Caki2 (cell line): ENCODE measurements around the gene USP32. TPM values are rescaled to one million over a fixed set of nuclear protein-coding genes. Genes with fewer than 3 reads are reported as not detected.
A peak's percentile ranks its signal among the peaks of the same experiment; 100 is the strongest.

Source experiments
- DNase-seq: peaks from one replicate; pipeline ENCODE4 v3.0.0-alpha.2; 2015; ENCODE audit warnings: low read depth
- in situ Hi-C: cut with HindIII; loops from 2 replicates; pipeline ENCODE4 v1.10.0; 2016; ENCODE audit warnings: low sequenced_read_pairs, low pct_unique_long_range_greater_than_20kb, mixed read lengths
- total RNA-seq: library from RNA; depleted of rRNA; stranded (reverse); fragments of >200 nt; shearing (Covaris generic); gene quantifications from 2 replicates; pipeline ENCODE4 v1.2.3, GENCODE V29; 2014; ENCODE audit warnings: low replicate concordance

USP32 gene
- total RNA-seq, 1 experiment from 2014 or later = 17.2 TPM

GRCh38 chr17:60158751-60159478 lies 233.0 kb downstream of the USP32 start:
- in situ Hi-C loops = no loop called here
- no peak for DNase-seq

- in situ Hi-C loops = no loop called here
- no peak for DNase-seq
Measured at GRCh38 chr17:60157487-60158040, 234.4 kb downstream of the USP32 start.

GRCh38 chr17:60156746-60157145 lies 235.2 kb downstream of the USP32 start:
- no peak for DNase-seq
- in situ Hi-C loops = no loop called here

- no peak for DNase-seq
- in situ Hi-C loops = no loop called here
Measured at GRCh38 chr17:60155815-60156214, 236.1 kb downstream of the USP32 start.

GRCh38 chr17:60155427-60155814 lies 236.5 kb downstream of the USP32 start:
- in situ Hi-C loops = no loop called here
- DNase-seq = no peak

- in situ Hi-C loops = no loop called here
- DNase-seq = no peak
Measured at GRCh38 chr17:60154616-60155426, 237.1 kb downstream of the USP32 start.

GRCh38 chr17:60153606-60154390 lies 238.1 kb downstream of the USP32 start:
- DNase-seq = no peak
- in situ Hi-C loops = no loop called here

- in situ Hi-C loops = no loop called here
- DNase-seq = no peak
Measured at GRCh38 chr17:60151355-60151754, 240.6 kb downstream of the USP32 start.

- in situ Hi-C loops = loop anchor here (25.0 kb wide), 1 partner anchor 87 kb away; no protein-coding TSS in a partner anchor
- DNase-seq = no peak
Measured at GRCh38 chr17:60149691-60150582, 242.0 kb downstream of the USP32 start, which contains the start of gene CA4. CA4 (plus strand) TSS chr17:60149973; CDS start chr17:60150035, 62 bp downstream.

GRCh38 chr17:60148373-60148772 lies 243.6 kb downstream of the USP32 start:
- in situ Hi-C loops = loop anchor here (25.0 kb wide), 1 partner anchor 89 kb away; no protein-coding TSS in a partner anchor
- no peak for DNase-seq

- DNase-seq = no peak
- in situ Hi-C loops = loop anchor here (25.0 kb wide), 1 partner anchor 90 kb away; no protein-coding TSS in a partner anchor
Measured at GRCh38 chr17:60147553-60148223, 244.2 kb downstream of the USP32 start.

- in situ Hi-C loops = loop anchor here (25.0 kb wide), 1 partner anchor 91 kb away; no protein-coding TSS in a partner anchor
- no peak for DNase-seq
Measured at GRCh38 chr17:60146206-60146605, 245.7 kb downstream of the USP32 start.

GRCh38 chr17:60145006-60145935 lies 246.7 kb downstream of the USP32 start:
- no peak for DNase-seq
- in situ Hi-C loops = loop anchor here (25.0 kb wide), 1 partner anchor 92 kb away; no protein-coding TSS in a partner anchor

- peak; percentile 81 for DNase-seq
- in situ Hi-C loops = loop anchor here (25.0 kb wide), 1 partner anchor 94 kb away; no protein-coding TSS in a partner anchor
Measured at GRCh38 chr17:60142872-60143499, 248.9 kb downstream of the USP32 start.
